Heart left ventricle (tissue), 16 donors: ENCODE measurements around the gene TNRC6B. TPM values are rescaled to one million over a fixed set of nuclear protein-coding genes. Genes with fewer than 3 reads are reported as not detected.

Experiments
- ATAC-seq, 4 donors: fragments of 200-7000 bp; cut with Tn5 transposase; one replicate each; pipeline ENCODE4 v1.9.1; 2020 to 2022; ENCODE audit warnings: moderate library complexity in 4 of 4, mild to moderate bottlenecking in 3 of 4, moderate number of reproducible peaks in 1 of 4
- DNase-seq, 5 donors: peaks; one replicate each; pipeline ENCODE4 v3.0.0-alpha.2; 2020
- H3K27ac ChIP-seq, 12 donors: fragments of 200-600 bp; sonication (generic) in 4 of 12; one replicate each; pipeline versions ENCODE4 v1.5.0 to v1.8.0; 2016 to 2022; ENCODE audit warnings: mild to moderate bottlenecking in 2 of 12
- H3K27me3 ChIP-seq, 9 donors: fragments of 200-600 bp; sonication (generic) in 2 of 9; one replicate each; pipeline versions ENCODE4 v1.5.1 to v1.8.0; 2016 to 2022; ENCODE audit warnings: mild to moderate bottlenecking in 3 of 9
- H3K36me3 ChIP-seq, 9 donors: fragments of 200-600 bp; sonication (generic) in 2 of 9; one replicate each; pipeline versions ENCODE4 v1.5.0 to v1.8.0; 2018 to 2022; ENCODE audit warnings: mild to moderate bottlenecking in 2 of 9
- H3K4me1 ChIP-seq, 12 donors: fragments of 200-600 bp; sonication (generic) in 4 of 12; one replicate each; pipeline versions ENCODE4 v1.5.0 to v1.8.0; 2016 to 2022; ENCODE audit warnings: mild to moderate bottlenecking in 3 of 12
- H3K4me3 ChIP-seq, 12 donors: fragments of 200-600 bp; sonication (generic) in 4 of 12; one replicate each; pipeline versions ENCODE4 v1.5.0 to v1.8.0; 2017 to 2022; ENCODE audit warnings: mild to moderate bottlenecking in 9 of 12, moderate library complexity in 4 of 12
- H3K9me3 ChIP-seq, 12 donors: fragments of 200-600 bp; sonication (generic) in 4 of 12; one replicate each; pipeline versions ENCODE4 v1.5.0 to v1.8.0; 2016 to 2022; ENCODE audit warnings: mild to moderate bottlenecking in 1 of 12
- POLR2A ChIP-seq, 2 donors: fragments of 450-650 bp; IDR thresholded peaks; one replicate each; pipeline ENCODE4 v1.6.1; 2017; ENCODE audit warnings: antibody characterized with exemption in 2 of 2, mild to moderate bottlenecking in 2 of 2, moderate library complexity in 2 of 2
- WGBS, 4 donors: extraction: QIAGEN DNeasy Blood & Tissue Kit in 2 of 4; methylation state at CpG; one replicate each; pipeline versions ENCODE4 v1.1.5 to v1.1.7; 2013 to 2018; 5-methylcytosine and 5-hydroxymethylcytosine counted together
- intact Hi-C, 10 donors: fragments of 100-400 bp; cut with DNase I; formaldehyde crosslinking; loops; one replicate each; pipeline versions ENCODE4 v1.11.1 to v1.14.2; 2022
- polyA plus RNA-seq, 2 donors: library from polyadenylated mRNA; stranded (reverse); fragments of 200-250 nt; gene quantifications; one replicate each; pipeline ENCODE4 v1.2.3, GENCODE V29; 2013
- total RNA-seq, 9 donors: library from RNA; depleted of rRNA in 2 of 9; stranded (reverse); fragments of >200 nt in 2 of 9; fragmentation: NEBNext Ultra II Directional in 3 of 9; extraction: Animal tissue kit (Norgen Biotek cat#: 25700) in 3 of 9; gene quantifications; one replicate each; pipeline versions ENCODE4 v1.1.0 to v1.2.4, GENCODE V29; 2016 to 2023
- TF ChIP-seq, protein P1 (sequence below), 12 donors: fragments of 200-600 bp; sonication (generic) in 4 of 12; IDR thresholded peaks; one replicate each; pipeline versions ENCODE4 v1.5.0 to v1.8.0; 2018 to 2022; ENCODE audit warnings: antibody characterized with exemption in 12 of 12, mild to moderate bottlenecking in 5 of 12
- donor health status: ischemic (EF 13 %, LVEDD 7.1; RV severe dilation, severe dysfunction).
- donor health status: healthy with polysubstance abuse.
- donor health status: DM: no; HTN: yes; CAD: no.
- donor health status: DM: no; HTN: no; CAD: no.
- donor health status: ischemic (EF 25% LVEDD 6.9; RV normal size, moderate dysfunction).
- donor health status: ischemic (EF 25% LVEDD 5.7; RV mildly dilated, moderate dysfunction).
- donor health status: healthy.
- donor health status: DM: yes; HTN: yes; CAD: no.
- donor health status: ischemic (EF 35%, LVEDD 5.7; RV mildly dilated, moderate dysfunction).
- donor health status: nonischemic (EF 11% LVEDD 7.7; RV severe dilation, severe dysfunction).
- donor health status: DM: yes; HTN: yes; CAD: no.
- donor health status: PGD.
- donor health status: ischemic (EF 29% LVEDD 5.4; RV normal size, mild dysfunction).
- donor health status: nonischemic (EF 23%, LVEDD 6.1; RV moderate dilation, normal function).

Gene TNRC6B
- total and polyA plus RNA-seq, 11 donors, result 13.2 to 62.4 (median 39.3) TPM

DNA sequence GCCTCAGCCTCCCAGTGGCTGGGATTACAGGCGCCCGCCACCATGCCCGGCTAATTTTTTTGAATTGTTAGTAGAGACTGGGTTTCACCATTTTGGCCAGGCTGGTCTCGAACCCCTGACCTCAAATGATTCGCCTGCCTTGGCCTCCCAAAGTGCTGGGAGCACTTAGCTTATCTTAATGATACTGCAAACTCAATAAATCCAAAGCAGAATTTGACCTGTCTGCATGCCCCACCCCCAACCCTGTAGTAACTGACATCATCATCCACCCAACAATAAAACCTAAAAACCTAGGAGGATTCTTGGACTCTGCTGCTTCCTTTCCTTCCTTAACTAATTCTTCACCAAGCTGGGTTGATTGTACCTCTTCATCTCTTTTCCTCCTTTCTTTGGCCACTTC, 162.3 kb downstream of the TNRC6B start:
- intact Hi-C loops, result loop anchor here in 6 of 10 donors (5.0 to 10.0 kb wide), 4 partner anchors 165 to 805 kb away; partner anchors contain the start of genes RPS19BP1 (in 3 of the 6) and TNRC6B (in 1 of the 6)
- 89 to 96% (median 92%) methylated on average over 5 of the region's 5 CpGs for WGBS, 4 donors
- no peak for ATAC-seq

DNA sequence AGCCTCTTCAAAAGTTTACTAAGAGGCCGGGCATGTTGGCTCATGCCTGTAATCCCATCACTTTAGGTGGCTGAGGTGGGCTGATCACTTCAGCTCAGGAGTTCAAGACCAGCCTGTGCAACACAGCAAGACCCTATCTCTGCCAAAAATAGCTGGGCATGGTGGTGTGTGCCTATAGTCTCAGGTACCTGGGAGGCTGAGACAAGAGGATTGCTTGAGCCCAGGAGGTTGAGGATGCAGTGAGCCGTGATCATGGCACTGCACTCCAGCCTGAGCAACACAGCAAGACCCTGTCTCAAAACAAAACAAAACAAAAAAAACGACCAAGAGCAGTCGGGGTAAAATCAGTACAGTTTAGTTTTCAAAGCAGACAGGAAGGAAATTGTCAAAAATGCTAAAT, 163.9 kb downstream of the TNRC6B start:
- peaks cover 0 to 15% (median 4%) of the 10 kb centered on the region in 12 donors for H3K4me1 ChIP-seq
- no peaks in the 10 kb centered on the region for H3K27me3 ChIP-seq
- 53 to 65% (median 60%) methylated on average over 4 of the region's 4 CpGs for WGBS, 4 donors
- ATAC-seq, result no peak
- no peak overlapping the region for H3K27ac ChIP-seq
- TF ChIP-seq, protein P1, sequence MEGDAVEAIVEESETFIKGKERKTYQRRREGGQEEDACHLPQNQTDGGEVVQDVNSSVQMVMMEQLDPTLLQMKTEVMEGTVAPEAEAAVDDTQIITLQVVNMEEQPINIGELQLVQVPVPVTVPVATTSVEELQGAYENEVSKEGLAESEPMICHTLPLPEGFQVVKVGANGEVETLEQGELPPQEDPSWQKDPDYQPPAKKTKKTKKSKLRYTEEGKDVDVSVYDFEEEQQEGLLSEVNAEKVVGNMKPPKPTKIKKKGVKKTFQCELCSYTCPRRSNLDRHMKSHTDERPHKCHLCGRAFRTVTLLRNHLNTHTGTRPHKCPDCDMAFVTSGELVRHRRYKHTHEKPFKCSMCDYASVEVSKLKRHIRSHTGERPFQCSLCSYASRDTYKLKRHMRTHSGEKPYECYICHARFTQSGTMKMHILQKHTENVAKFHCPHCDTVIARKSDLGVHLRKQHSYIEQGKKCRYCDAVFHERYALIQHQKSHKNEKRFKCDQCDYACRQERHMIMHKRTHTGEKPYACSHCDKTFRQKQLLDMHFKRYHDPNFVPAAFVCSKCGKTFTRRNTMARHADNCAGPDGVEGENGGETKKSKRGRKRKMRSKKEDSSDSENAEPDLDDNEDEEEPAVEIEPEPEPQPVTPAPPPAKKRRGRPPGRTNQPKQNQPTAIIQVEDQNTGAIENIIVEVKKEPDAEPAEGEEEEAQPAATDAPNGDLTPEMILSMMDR (IDR thresholded peaks at IDR 0.05), result no peak
- TF ChIP-seq POLR2A (IDR thresholded peaks at IDR 0.05), result no peak
- H3K9me3 ChIP-seq, result no peaks in the 10 kb centered on the region
- DNase-seq, result no peak
- no peak overlapping the region for H3K4me3 ChIP-seq
- intact Hi-C loops, result loop anchor here in 6 of 10 donors (5.0 to 10.0 kb wide), 4 partner anchors 167 to 807 kb away; partner anchors contain the start of genes RPS19BP1 (in 3 of the 6) and TNRC6B (in 1 of the 6)
- peaks cover 0 to 5% (median 0%) of the 10 kb centered on the region in 9 donors for H3K36me3 ChIP-seq

More for the DNA sequence above, 162.3 kb downstream of the TNRC6B start:
- H3K27ac ChIP-seq, result no peak overlapping the region
- H3K36me3 ChIP-seq, result peaks cover 0 to 11% (median 0%) of the 10 kb centered on the region in 9 donors
- no peaks in the 10 kb centered on the region for H3K27me3 ChIP-seq
- no peaks in the 10 kb centered on the region for H3K9me3 ChIP-seq
- TF ChIP-seq, protein P1 (IDR thresholded peaks at IDR 0.05), result no peak
- no peak for DNase-seq
- H3K4me1 ChIP-seq, result peaks cover 0 to 18% (median 0%) of the 10 kb centered on the region in 12 donors
- no peak overlapping the region for H3K4me3 ChIP-seq

DNA sequence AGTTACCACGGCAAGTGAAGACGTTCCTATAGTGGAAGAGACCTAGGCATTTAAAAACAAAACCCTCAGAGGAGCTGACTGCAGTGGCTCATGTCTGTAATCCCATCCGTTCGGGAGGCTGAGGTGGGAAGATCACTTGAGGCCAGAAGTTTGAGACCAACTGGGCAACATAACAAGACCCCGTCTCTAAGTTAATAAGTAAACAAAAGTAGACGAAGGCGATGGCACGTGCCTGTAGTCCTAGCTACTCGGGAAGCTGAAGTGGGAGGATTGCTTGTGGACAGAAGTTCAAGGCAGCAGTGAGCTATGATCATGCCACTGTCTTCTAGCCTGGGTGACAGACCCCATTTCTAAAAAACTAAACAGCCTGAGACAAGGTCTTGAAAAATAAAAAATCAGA, 164.8 kb downstream of the TNRC6B start:
- Histone ChIP-seq H3K4me1 (peaks cover 0 to 20% (median 9%) of the 10 kb centered on the region in 12 donors), H3K36me3 (peaks cover 0 to 3% (median 0%) of the 10 kb centered on the region in 9 donors), H3K9me3 (no peaks in the 10 kb centered on the region), H3K27ac (no peak overlapping the region), H3K27me3 (no peaks in the 10 kb centered on the region), H3K4me3 (no peak overlapping the region)
- WGBS, 4 donors, result 60 to 64% (median 63%) methylated on average over 9 of the region's 9 CpGs
- no peak for DNase-seq
- intact Hi-C loops, result loop anchor here in 6 of 10 donors (5.0 to 10.0 kb wide), 4 partner anchors 168 to 808 kb away; partner anchors contain the start of genes RPS19BP1 (in 3 of the 6) and TNRC6B (in 1 of the 6)
- no peak for ATAC-seq
- TF ChIP-seq POLR2A (IDR thresholded peaks at IDR 0.05), result no peak
- TF ChIP-seq, protein P1 (IDR thresholded peaks at IDR 0.05), result no peak

DNA sequence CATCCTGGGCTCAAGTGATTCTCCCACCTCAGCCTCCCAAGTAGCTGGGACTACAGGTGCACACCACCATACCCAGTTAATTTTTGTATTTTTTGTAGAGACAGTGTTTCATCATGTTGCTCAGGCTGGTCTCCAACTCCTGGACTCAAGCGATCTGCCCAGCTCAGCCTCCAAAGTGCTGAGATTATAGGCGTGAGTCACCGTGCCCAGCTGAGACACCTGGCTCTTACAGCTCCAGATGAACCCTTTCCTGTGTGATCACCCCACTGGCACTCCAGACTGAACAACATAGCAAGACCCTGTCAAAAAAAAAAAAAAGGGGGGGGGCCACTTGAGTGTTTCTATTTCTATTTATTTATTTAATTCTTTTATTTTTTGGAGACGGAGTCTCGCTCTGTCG, 167.5 kb downstream of the TNRC6B start:
- H3K36me3 ChIP-seq, result peaks cover 0 to 19% (median 16%) of the 10 kb centered on the region in 9 donors
- WGBS, 4 donors, result 81 to 84% (median 82%) methylated on average over 6 of the region's 6 CpGs
- H3K27ac ChIP-seq, result peak overlapping the region in 5 of 12 donors; percentile 81 to 92 (median 91)
- no peaks in the 10 kb centered on the region for H3K27me3 ChIP-seq
- no peak for TF ChIP-seq POLR2A (IDR thresholded peaks at IDR 0.05)
- TF ChIP-seq, protein P1 (IDR thresholded peaks at IDR 0.05), result no peak
- ATAC-seq (no peak), DNase-seq (no peak)
- H3K4me1 ChIP-seq, result peaks cover 0 to 33% (median 16%) of the 10 kb centered on the region in 12 donors
- intact Hi-C loops, result loop anchor here (5.0 to 10.0 kb wide), 9 partner anchors 68 to 813 kb away; partner anchors contain the start of genes RPS19BP1 (in 9 of the 10) and TNRC6B (in 1 of the 10)
- H3K9me3 ChIP-seq, result no peaks in the 10 kb centered on the region
- peak overlapping the region in 9 of 12 donors; percentile 70 to 85 (median 77) for H3K4me3 ChIP-seq
